K562 (cell line): ENCODE results near the gene PIN1. TPM values are rescaled to one million over a fixed set of nuclear protein-coding genes. Genes with fewer than 3 reads are reported as not detected.

Source experiments
- ATF7 ChIP-seq: fragments of 450-650 bp; IDR thresholded peaks from 2 replicates; pipeline ENCODE4 v1.7.1; 2014; ENCODE audit warnings: mild to moderate bottlenecking, moderate library complexity
- CTBP1 ChIP-seq: fragments of 450-650 bp; IDR thresholded peaks from 2 replicates; pipeline ENCODE4 v1.6.1; 2016; ENCODE audit warnings: borderline replicate concordance
- DIDO1 ChIP-seq: fragments of 450-650 bp; IDR thresholded peaks from 2 replicates; pipeline ENCODE4 v1.6.1; 2016; ENCODE audit warnings: low read depth, missing biosample characterization, missing genetic modification characterization
- EP300 ChIP-seq: IDR thresholded peaks from 2 replicates; pipeline ENCODE4 v1.6.1; 2012; ENCODE audit warnings: low read length, improper control_type of control experiment
- HOXB6 ChIP-seq: fragments of 250-450 bp; sonication (Bioruptor Pico); IDR thresholded peaks from 2 replicates; pipeline ENCODE4 v1.5.1; 2022; ENCODE audit warnings: mild to moderate bottlenecking, borderline replicate concordance
- NR1H2 ChIP-seq: sonication (generic); formaldehyde crosslinking; IDR thresholded peaks from 2 replicates; pipeline ENCODE4 v1.4.0; 2020; ENCODE audit warnings: mild to moderate bottlenecking, missing genetic modification reagents
- PHF8 ChIP-seq: fragments of 200-600 bp; sonication (generic); IDR thresholded peaks from 2 replicates; pipeline ENCODE4 v1.6.1; 2012; ENCODE audit warnings: mixed run types, mild to moderate bottlenecking, inconsistent platforms, low read length, moderate library complexity, borderline replicate concordance
- SNRNP70 ChIP-seq: fragments of 200-400 bp; formaldehyde crosslinking; optimal IDR thresholded peaks from 2 replicates; pipeline ENCODE3; 2017; ENCODE audit warnings: low read depth, low read length
- SPI1 ChIP-seq: IDR thresholded peaks from 2 replicates; pipeline ENCODE4 v1.6.1; 2011; ENCODE audit warnings: low read depth, low read length, control low read depth, borderline replicate concordance
- ZBTB1 ChIP-seq: sonication (generic); formaldehyde crosslinking; IDR thresholded peaks from 2 replicates; pipeline ENCODE4 v1.8.1; 2023; ENCODE audit warnings: missing genetic modification reagents, low read depth, mild to moderate bottlenecking, borderline replicate concordance
- ZBTB7A ChIP-seq: IDR thresholded peaks from 2 replicates; pipeline ENCODE4 v1.6.1; 2011; ENCODE audit warnings: low read depth, mild to moderate bottlenecking, low read length, moderate library complexity, borderline replicate concordance; ENCODE audit not compliant: control insufficient read depth
- ZFX ChIP-seq: sonication (generic); formaldehyde crosslinking; IDR thresholded peaks from 2 replicates; pipeline ENCODE4 v1.8.0; 2022; ENCODE audit warnings: mild to moderate bottlenecking, missing genetic modification reagents, moderate library complexity
- polyA plus RNA-seq, 8 experiments: library from polyadenylated mRNA; depleted of rRNA in 4 of 8; stranded (reverse) in 5 of 8; unstranded in 3 of 8; fragments of >200 nt; fragmentation: Nextera tagmentation in 2 of 8; fragmentation: Illumina TruSeq in 1 of 8; extraction: Ambion mirVana in 2 of 8; extraction: Trizol in 1 of 8; gene quantifications; 2 replicates each; pipeline versions ENCODE4 v1.2.1 to v1.2.3, GENCODE V29; 2011 to 2014; ENCODE audit warnings: inconsistent platforms in 1 of 8, missing spikeins in 1 of 8
- total RNA-seq, 7 experiments: library from RNA; depleted of rRNA in 6 of 7; stranded (reverse); fragments of >200 nt in 6 of 7; fragmentation: Illumina TruSeq in 2 of 7; extraction: Trizol in 2 of 7; gene quantifications; 2 replicates each; pipeline versions ENCODE4 v1.2.1 to v1.2.3, GENCODE V29; 2011 to 2021; ENCODE audit warnings: low replicate concordance in 1 of 7
- TF ChIP-seq, protein P1 (sequence below): sonication (generic); formaldehyde crosslinking; IDR thresholded peaks from 2 replicates; pipeline ENCODE4 v1.4.0; 2020; ENCODE audit warnings: mild to moderate bottlenecking, missing genetic modification reagents

PIN1 gene
- total and polyA plus RNA-seq, 9 of the 15 experiments (the other 6 are each of a cell fraction or from before 2014, with no cell fraction given): 1.6 to 178 (median 42.5) TPM

DNA sequence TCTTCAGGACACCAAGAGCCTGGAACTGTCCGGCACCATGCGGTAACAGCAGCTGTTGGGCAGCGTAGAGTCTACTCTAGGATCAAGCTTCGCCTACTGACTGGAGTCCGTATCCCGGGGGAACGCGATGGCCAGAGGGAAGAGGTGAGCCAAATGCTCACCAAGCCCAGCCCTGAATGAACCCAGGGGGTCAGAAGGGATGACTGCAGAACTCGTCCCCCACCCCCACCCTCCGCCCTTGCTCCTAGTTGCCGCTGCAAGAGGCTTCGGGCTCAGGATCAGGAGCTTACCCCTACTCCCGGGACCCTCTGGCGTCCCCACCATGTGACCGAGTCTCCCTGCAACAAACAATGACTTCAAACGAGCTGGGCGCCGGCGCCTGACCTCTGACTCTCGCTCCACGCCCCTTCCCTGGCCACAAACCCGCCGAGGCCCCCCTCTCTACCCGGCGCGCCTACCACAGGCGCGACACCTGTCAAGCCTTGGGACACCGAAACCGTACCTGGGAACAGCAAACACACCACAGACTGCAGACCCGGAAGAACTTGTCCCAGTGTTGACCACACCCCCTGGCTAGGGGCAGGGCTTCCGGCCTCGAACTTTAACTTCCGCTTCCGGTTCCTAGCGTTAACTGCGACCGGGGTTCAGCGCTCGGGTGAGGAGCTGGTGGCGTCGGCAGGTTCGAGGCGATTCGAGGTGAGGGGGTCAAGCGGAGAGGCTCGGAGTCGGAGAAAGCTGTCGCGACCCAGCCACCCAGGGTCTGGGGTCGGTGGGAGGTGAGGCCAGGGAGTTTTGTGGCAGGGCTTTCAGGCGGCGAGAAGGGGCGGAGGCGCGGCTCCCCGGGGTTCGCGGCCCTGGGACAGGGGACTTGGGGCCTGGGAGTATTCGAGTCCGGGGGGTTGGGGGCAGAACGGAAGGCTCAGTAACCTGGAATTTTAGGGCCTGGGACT is 7.6 kb upstream of the PIN1 start, which contains the start of gene UBL5 (continued):
- TF ChIP-seq EP300: peak; percentile 16; the same call in 1 of the 2 replicates
- TF ChIP-seq HOXB6: no peak
- peak; percentile 94 for TF ChIP-seq PHF8
- TF ChIP-seq ZBTB1 (CRISPR knock-in tag): no peak
- peak; percentile 48; the same call in 1 of the 2 replicates for TF ChIP-seq CTBP1
- TF ChIP-seq DIDO1 (tag): peak; percentile 95
- TF ChIP-seq SPI1: no peak
- TF ChIP-seq NR1H2: 0 out of 2 replicates have a peak, but pooled peaks have one; percentile 50
- peak; percentile 38 for TF ChIP-seq ZFX (CRISPR knock-in tag)
- TF ChIP-seq, protein P1, sequence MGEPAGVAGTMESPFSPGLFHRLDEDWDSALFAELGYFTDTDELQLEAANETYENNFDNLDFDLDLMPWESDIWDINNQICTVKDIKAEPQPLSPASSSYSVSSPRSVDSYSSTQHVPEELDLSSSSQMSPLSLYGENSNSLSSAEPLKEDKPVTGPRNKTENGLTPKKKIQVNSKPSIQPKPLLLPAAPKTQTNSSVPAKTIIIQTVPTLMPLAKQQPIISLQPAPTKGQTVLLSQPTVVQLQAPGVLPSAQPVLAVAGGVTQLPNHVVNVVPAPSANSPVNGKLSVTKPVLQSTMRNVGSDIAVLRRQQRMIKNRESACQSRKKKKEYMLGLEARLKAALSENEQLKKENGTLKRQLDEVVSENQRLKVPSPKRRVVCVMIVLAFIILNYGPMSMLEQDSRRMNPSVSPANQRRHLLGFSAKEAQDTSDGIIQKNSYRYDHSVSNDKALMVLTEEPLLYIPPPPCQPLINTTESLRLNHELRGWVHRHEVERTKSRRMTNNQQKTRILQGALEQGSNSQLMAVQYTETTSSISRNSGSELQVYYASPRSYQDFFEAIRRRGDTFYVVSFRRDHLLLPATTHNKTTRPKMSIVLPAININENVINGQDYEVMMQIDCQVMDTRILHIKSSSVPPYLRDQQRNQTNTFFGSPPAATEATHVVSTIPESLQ (CRISPR knock-in tag): 0 out of 2 replicates have a peak, but pooled peaks have one; percentile 72
- TF ChIP-seq ATF7: peak; percentile 50
- peak; percentile 52 for TF ChIP-seq ZBTB7A
- TF ChIP-seq SNRNP70: no peak
